ENCODE measurements around the gene COQ10A.

Gene COQ10A

GRCh38 chr12:56257491-56258067, 9.2 kb upstream of the COQ10A start:
- TF ChIP-seq MAX (IDR thresholded peaks at IDR 0.05; ENCODE audit: low read depth, low read length) (no peak), CTCF (IDR thresholded peaks at IDR 0.05; ENCODE audit: low read depth, low read length) (no peak)
- DNase-seq (ENCODE audit: low read depth): no peak
- peak overlapping the region; percentile 76 for H3K4me3 ChIP-seq (ENCODE audit: low read depth, low read length)

GRCh38 chr12:56258068-56258819, 8.5 kb upstream of the COQ10A start, which contains the start of gene ANKRD52:
Gene ANKRD52, minus strand, starts transcription at chr12:56258384. Its CDS starts 115 bp downstream, at chr12:56258269.
- TF ChIP-seq MAX (IDR thresholded peaks at IDR 0.05; ENCODE audit: low read depth, low read length): peak; percentile 30; the same call in 1 of the 2 replicates
- peak; percentile 21; the same call in 1 of the 2 replicates for TF ChIP-seq MYC (IDR thresholded peaks at IDR 0.05; ENCODE audit: low read depth, low read length)
- TF ChIP-seq POLR2A (IDR thresholded peaks at IDR 0.05; ENCODE audit: extremely low read depth, insufficient read length): peak; percentile 13
- peak; percentile 36 for TF ChIP-seq CTCF (IDR thresholded peaks at IDR 0.05; ENCODE audit: low read depth, low read length)
- peak within 1 kb of the TSS; percentile 77 for H3K4me3 ChIP-seq (ENCODE audit: low read depth, low read length)
- peak; percentile 85 for DNase-seq (ENCODE audit: low read depth)

- no peak for DNase-seq (ENCODE audit: low read depth)
- TF ChIP-seq POLR2A (IDR thresholded peaks at IDR 0.05; ENCODE audit: extremely low read depth, insufficient read length) (no peak), MYC (IDR thresholded peaks at IDR 0.05; ENCODE audit: low read depth, low read length) (no peak), MAX (IDR thresholded peaks at IDR 0.05; ENCODE audit: low read depth, low read length) (no peak), CTCF (IDR thresholded peaks at IDR 0.05; ENCODE audit: low read depth, low read length) (no peak)
- peak overlapping the region; percentile 77 for H3K4me3 ChIP-seq (ENCODE audit: low read depth, low read length)
Observed at GRCh38 chr12:56258820-56259183, 7.9 kb upstream of the COQ10A start.

- TF ChIP-seq MYC (IDR thresholded peaks at IDR 0.05; ENCODE audit: low read depth, low read length) (no peak), POLR2A (IDR thresholded peaks at IDR 0.05; ENCODE audit: extremely low read depth, insufficient read length) (no peak), CTCF (IDR thresholded peaks at IDR 0.05; ENCODE audit: low read depth, low read length) (no peak), MAX (IDR thresholded peaks at IDR 0.05; ENCODE audit: low read depth, low read length) (no peak)
- no peak overlapping the region for H3K4me3 ChIP-seq (ENCODE audit: low read depth, low read length)
- no peak for DNase-seq (ENCODE audit: low read depth)
Observed at GRCh38 chr12:56260380-56260779, 6.4 kb upstream of the COQ10A start.

GRCh38 chr12:56260921-56261320, 5.8 kb upstream of the COQ10A start:
- no peak for DNase-seq (ENCODE audit: low read depth)
- no peak overlapping the region for H3K4me3 ChIP-seq (ENCODE audit: low read depth, low read length)
- TF ChIP-seq CTCF (IDR thresholded peaks at IDR 0.05; ENCODE audit: low read depth, low read length) (no peak), POLR2A (IDR thresholded peaks at IDR 0.05; ENCODE audit: extremely low read depth, insufficient read length) (no peak), MYC (IDR thresholded peaks at IDR 0.05; ENCODE audit: low read depth, low read length) (no peak), MAX (IDR thresholded peaks at IDR 0.05; ENCODE audit: low read depth, low read length) (no peak)

Data from NB4 (cell line).